ENCODE data around the gene ERC2. TPM values are rescaled to one million over a fixed set of nuclear protein-coding genes. Genes with fewer than 3 reads are reported as not detected.

The ERC2 gene
- total and polyA plus RNA-seq, 2 donors (not counting 3 experiments of a cell fraction or from before 2014, with no cell fraction given): 5.6 to 15.5 TPM

DNA sequence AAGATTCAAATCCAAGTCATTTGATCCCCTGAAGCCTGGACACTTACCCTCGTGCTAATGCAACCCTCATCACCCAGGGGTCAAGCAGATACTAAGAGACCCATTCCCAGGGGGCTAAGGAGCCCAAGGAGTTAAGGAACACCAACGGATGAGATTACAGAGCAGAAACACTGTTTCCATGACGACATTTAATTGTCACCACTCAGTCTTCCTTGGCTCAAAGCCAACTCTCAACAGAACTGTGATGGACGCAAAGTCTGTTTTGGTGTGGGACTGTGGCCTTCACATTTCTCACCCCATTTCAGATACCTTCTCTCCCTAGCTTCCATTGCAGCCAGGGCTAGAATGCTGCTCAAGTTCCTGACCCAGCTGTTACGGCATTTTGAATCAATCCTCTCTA lies 597.7 kb downstream of the ERC2 start:
- intact Hi-C loops (cut with micrococcal nuclease): no loop called here
- no peak overlapping the region for H3K4me3 ChIP-seq (replicated peaks in 1 of 3; ENCODE audit: insufficient read depth in 1 of 3, low read depth in 1 of 3, low read length in 3 of 3)
- ChIA-PET CTCF (no interaction called here), POLR2A (no interaction called here)
- DNase-seq (ENCODE audit: low read depth, low spot score): no peak
- no peak overlapping the region for H3K9ac ChIP-seq (replicated peaks; ENCODE audit: extremely low read depth, insufficient read depth, low read length)
- no peaks in the 10 kb centered on the region for H3K79me2 ChIP-seq (ENCODE audit: control insufficient read depth, insufficient read depth, low read length)
- no peaks in the 10 kb centered on the region for H3K9me1 ChIP-seq (replicated peaks; ENCODE audit: control insufficient read depth, extremely low read depth, insufficient read depth, low read length)
- no peak overlapping the region for H3K4me2 ChIP-seq (ENCODE audit: insufficient read depth, low read length)
- H3K27ac ChIP-seq (ENCODE audit: insufficient read depth, low read depth, low read length): no peak overlapping the region
- no TSS peak for BruUV-seq (replicated peaks)
- TF ChIP-seq GATA2 (IDR thresholded peaks at IDR 0.05; ENCODE audit: insufficient read depth, insufficient read length, low read depth, low read length): no peak
- TF ChIP-seq FOS (IDR thresholded peaks at IDR 0.05; ENCODE audit: borderline replicate concordance, insufficient read depth, low read length): no peak
- TF ChIP-seq, protein P1, sequence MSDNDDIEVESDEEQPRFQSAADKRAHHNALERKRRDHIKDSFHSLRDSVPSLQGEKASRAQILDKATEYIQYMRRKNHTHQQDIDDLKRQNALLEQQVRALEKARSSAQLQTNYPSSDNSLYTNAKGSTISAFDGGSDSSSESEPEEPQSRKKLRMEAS (IDR thresholded peaks at IDR 0.05; ENCODE audit: insufficient read depth, insufficient read length): no peak
- TF ChIP-seq EZH2 (IDR thresholded peaks at IDR 0.05; ENCODE audit: borderline replicate concordance, low read depth, low read length, severe bottlenecking): no peak
- no peak for TF ChIP-seq MYC (IDR thresholded peaks at IDR 0.05; ENCODE audit: low read depth, low read length)
- H3K9me3 ChIP-seq (replicated peaks; ENCODE audit: control insufficient read depth, insufficient read depth, low read length): no peaks in the 10 kb centered on the region
- no peaks in the 10 kb centered on the region for H3K4me1 ChIP-seq (ENCODE audit: control insufficient read depth, extremely low read depth, insufficient read depth, low read length)
- no peaks in the 10 kb centered on the region for H4K20me1 ChIP-seq (replicated peaks; ENCODE audit: control insufficient read depth, extremely low read depth, insufficient read depth, low read length)
- dilution Hi-C loops (cut with MboI; ENCODE audit: extremely low pct_ligation_motif_present, low sequenced_read_pairs): no loop called here
- no peak for FAIRE-seq
- H3K27me3 ChIP-seq (ENCODE audit: control insufficient read depth in 2 of 2, insufficient read depth in 2 of 2, low read length in 2 of 2): no peaks in the 10 kb centered on the region
- no peak overlapping the region for H2AFZ ChIP-seq (ENCODE audit: low read depth, low read length)
- no peaks in the 10 kb centered on the region for H3K36me3 ChIP-seq (ENCODE audit: control insufficient read depth in 2 of 2, extremely low read depth in 1 of 2, insufficient read depth in 2 of 2, low read length in 2 of 2)

DNA sequence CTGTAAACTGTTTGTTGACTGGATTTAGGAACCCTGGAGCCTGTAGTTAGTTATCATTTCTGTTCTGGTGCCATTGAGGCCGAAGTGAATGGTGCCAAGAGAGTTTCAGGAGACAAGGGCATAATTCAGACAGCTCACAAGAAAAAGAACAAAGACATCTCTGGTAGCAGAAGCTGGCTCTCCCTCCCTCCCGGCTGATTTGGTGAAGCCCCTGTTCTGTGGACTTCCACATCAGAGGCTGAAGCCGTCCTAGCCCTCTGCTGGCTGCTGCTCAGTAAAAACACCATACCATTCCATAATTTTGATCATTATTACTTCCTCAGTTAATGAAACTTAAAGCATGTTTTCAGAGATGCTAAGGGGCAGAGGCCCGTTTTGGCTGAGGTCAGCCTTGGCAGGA lies 599.9 kb downstream of the ERC2 start:
- H4K20me1 ChIP-seq (replicated peaks; ENCODE audit: control insufficient read depth, extremely low read depth, insufficient read depth, low read length): no peaks in the 10 kb centered on the region
- no peak overlapping the region for H2AFZ ChIP-seq (ENCODE audit: low read depth, low read length)
- no peak for FAIRE-seq
- BruUV-seq (replicated peaks): no TSS peak
- no peak for DNase-seq (ENCODE audit: low read depth, low spot score)
- H3K36me3 ChIP-seq (ENCODE audit: control insufficient read depth in 2 of 2, extremely low read depth in 1 of 2, insufficient read depth in 2 of 2, low read length in 2 of 2): no peaks in the 10 kb centered on the region
- no peaks in the 10 kb centered on the region for H3K9me1 ChIP-seq (replicated peaks; ENCODE audit: control insufficient read depth, extremely low read depth, insufficient read depth, low read length)
- H3K4me3 ChIP-seq (replicated peaks in 1 of 3; ENCODE audit: insufficient read depth in 1 of 3, low read depth in 1 of 3, low read length in 3 of 3): no peak overlapping the region
- ChIA-PET CTCF (no interaction called here), POLR2A (no interaction called here)
- no peaks in the 10 kb centered on the region for H3K4me1 ChIP-seq (ENCODE audit: control insufficient read depth, extremely low read depth, insufficient read depth, low read length)
- no peaks in the 10 kb centered on the region for H3K27me3 ChIP-seq (ENCODE audit: control insufficient read depth in 2 of 2, insufficient read depth in 2 of 2, low read length in 2 of 2)
- no peak overlapping the region for H3K27ac ChIP-seq (ENCODE audit: insufficient read depth, low read depth, low read length)
- TF ChIP-seq MYC (IDR thresholded peaks at IDR 0.05; ENCODE audit: low read depth, low read length): no peak
- no peak for TF ChIP-seq GATA2 (IDR thresholded peaks at IDR 0.05; ENCODE audit: insufficient read depth, insufficient read length, low read depth, low read length)
- TF ChIP-seq, protein P2, sequence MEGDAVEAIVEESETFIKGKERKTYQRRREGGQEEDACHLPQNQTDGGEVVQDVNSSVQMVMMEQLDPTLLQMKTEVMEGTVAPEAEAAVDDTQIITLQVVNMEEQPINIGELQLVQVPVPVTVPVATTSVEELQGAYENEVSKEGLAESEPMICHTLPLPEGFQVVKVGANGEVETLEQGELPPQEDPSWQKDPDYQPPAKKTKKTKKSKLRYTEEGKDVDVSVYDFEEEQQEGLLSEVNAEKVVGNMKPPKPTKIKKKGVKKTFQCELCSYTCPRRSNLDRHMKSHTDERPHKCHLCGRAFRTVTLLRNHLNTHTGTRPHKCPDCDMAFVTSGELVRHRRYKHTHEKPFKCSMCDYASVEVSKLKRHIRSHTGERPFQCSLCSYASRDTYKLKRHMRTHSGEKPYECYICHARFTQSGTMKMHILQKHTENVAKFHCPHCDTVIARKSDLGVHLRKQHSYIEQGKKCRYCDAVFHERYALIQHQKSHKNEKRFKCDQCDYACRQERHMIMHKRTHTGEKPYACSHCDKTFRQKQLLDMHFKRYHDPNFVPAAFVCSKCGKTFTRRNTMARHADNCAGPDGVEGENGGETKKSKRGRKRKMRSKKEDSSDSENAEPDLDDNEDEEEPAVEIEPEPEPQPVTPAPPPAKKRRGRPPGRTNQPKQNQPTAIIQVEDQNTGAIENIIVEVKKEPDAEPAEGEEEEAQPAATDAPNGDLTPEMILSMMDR (IDR thresholded peaks at IDR 0.05; ENCODE audit: extremely low read depth in 1 of 2, insufficient read depth in 1 of 2, low read depth in 1 of 2, low read length in 2 of 2): no peak
- TF ChIP-seq, protein P1 (IDR thresholded peaks at IDR 0.05; ENCODE audit: insufficient read depth, insufficient read length): no peak
- no peak for TF ChIP-seq EZH2 (IDR thresholded peaks at IDR 0.05; ENCODE audit: borderline replicate concordance, low read depth, low read length, severe bottlenecking)
- TF ChIP-seq JUN (IDR thresholded peaks at IDR 0.05; ENCODE audit: borderline replicate concordance, insufficient read depth, insufficient read length, low read depth): no peak
- H3K9ac ChIP-seq (replicated peaks; ENCODE audit: extremely low read depth, insufficient read depth, low read length): no peak overlapping the region
- H3K9me3 ChIP-seq (replicated peaks; ENCODE audit: control insufficient read depth, insufficient read depth, low read length): no peaks in the 10 kb centered on the region
- H3K79me2 ChIP-seq (ENCODE audit: control insufficient read depth, insufficient read depth, low read length): no peaks in the 10 kb centered on the region
- intact Hi-C loops (cut with micrococcal nuclease) (no loop called here), dilution Hi-C loops (cut with MboI; ENCODE audit: extremely low pct_ligation_motif_present, low sequenced_read_pairs) (no loop called here)
- no peak overlapping the region for H3K4me2 ChIP-seq (ENCODE audit: insufficient read depth, low read length)
